ENCODE results near the gene PPIL1. TPM values are rescaled to one million over a fixed set of nuclear protein-coding genes. Genes with fewer than 3 reads are reported as not detected.

PPIL1 gene
- total and polyA plus RNA-seq, 4 donors: 15.8 to 23.9 (median 20.3) TPM

DNA sequence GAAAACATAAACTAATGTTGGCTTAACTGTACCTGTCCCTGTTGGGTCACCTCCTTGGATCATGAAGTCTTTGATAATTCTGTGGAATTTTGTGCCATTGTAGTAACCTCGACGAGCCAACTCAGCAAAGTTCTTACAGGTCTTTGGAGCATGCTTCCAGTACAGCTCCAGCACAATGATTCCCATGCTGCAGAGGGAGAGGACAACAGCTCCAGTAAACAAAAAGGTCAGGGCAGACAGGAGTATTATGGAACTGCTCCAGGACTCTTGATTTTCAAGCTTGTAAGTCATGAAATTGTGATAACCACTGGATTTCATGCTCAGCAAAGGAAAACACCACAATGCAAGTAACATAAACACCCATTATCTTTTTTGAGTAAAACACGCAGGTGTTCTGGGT lies 2.9 kb downstream of the PPIL1 start:
- DNase-seq (ENCODE audit: low spot score): no peak
- 61% methylated on average over 3 of the region's 3 CpGs for WGBS
- Histone ChIP-seq H3K4me1 (ENCODE audit: control insufficient read depth in 4 of 4, insufficient read depth in 4 of 4, low read length in 3 of 4) (peaks cover 3 to 21% (median 12%) of the 10 kb centered on the region in 4 donors), H3K4me3 (ENCODE audit: low read depth in 1 of 3, low read length in 3 of 3) (no peak overlapping the region), H3K27ac (ENCODE audit: low read depth in 1 of 2, low read length in 2 of 2) (peak overlapping the region in 1 of 2 donors; percentile 4), H3K36me3 (ENCODE audit: control insufficient read depth in 4 of 4, insufficient read depth in 3 of 4, low read depth in 1 of 4, low read length in 3 of 4) (no peaks in the 10 kb centered on the region), H3K9ac (ENCODE audit: low read depth in 1 of 2, low read length in 2 of 2) (no peak overlapping the region), H3K27me3 (ENCODE audit: control insufficient read depth in 4 of 4, insufficient read depth in 4 of 4, low read length in 3 of 4) (no peaks in the 10 kb centered on the region), H3K9me3 (ENCODE audit: control insufficient read depth in 4 of 4, low read length in 3 of 4) (no peaks in the 10 kb centered on the region)
- TF ChIP-seq JUND (IDR thresholded peaks at IDR 0.05) (no peak), RAD21 (IDR thresholded peaks at IDR 0.05) (peak in 1 of 2 donors; percentile 5), FOXA2 (IDR thresholded peaks at IDR 0.05) (no peak), HNF4G (IDR thresholded peaks at IDR 0.05) (no peak), NR2F2 (IDR thresholded peaks at IDR 0.05) (no peak), HNF4A (conservative IDR thresholded peaks at IDR 0.05) (peak in 1 of 2 donors; percentile 7), GABPA (IDR thresholded peaks at IDR 0.05 in 1 of 2, conservative IDR thresholded peaks at IDR 0.05 in 1 of 2) (peak; percentile 17 to 28), TAF1 (conservative IDR thresholded peaks at IDR 0.05) (no peak)
- TF ChIP-seq, protein P1, sequence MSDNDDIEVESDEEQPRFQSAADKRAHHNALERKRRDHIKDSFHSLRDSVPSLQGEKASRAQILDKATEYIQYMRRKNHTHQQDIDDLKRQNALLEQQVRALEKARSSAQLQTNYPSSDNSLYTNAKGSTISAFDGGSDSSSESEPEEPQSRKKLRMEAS (IDR thresholded peaks at IDR 0.05): peak; percentile 51

GRCh38 chr6:36867471-36868224 lies 7.0 kb downstream of the PPIL1 start:
- DNase-seq (ENCODE audit: low spot score): no peak
- Histone ChIP-seq H3K9me3 (ENCODE audit: control insufficient read depth in 4 of 4, low read length in 3 of 4) (no peaks in the 10 kb centered on the region), H3K27me3 (ENCODE audit: control insufficient read depth in 4 of 4, insufficient read depth in 4 of 4, low read length in 3 of 4) (no peaks in the 10 kb centered on the region), H3K27ac (ENCODE audit: low read depth in 1 of 2, low read length in 2 of 2) (no peak overlapping the region), H3K4me1 (ENCODE audit: control insufficient read depth in 4 of 4, insufficient read depth in 4 of 4, low read length in 3 of 4) (peaks cover 0 to 4% (median 3%) of the 10 kb centered on the region in 4 donors), H3K9ac (ENCODE audit: low read depth in 1 of 2, low read length in 2 of 2) (no peak overlapping the region), H3K4me3 (ENCODE audit: low read depth in 1 of 3, low read length in 3 of 3) (no peak overlapping the region), H3K36me3 (ENCODE audit: control insufficient read depth in 4 of 4, insufficient read depth in 3 of 4, low read depth in 1 of 4, low read length in 3 of 4) (peaks cover 0 to 3% (median 0%) of the 10 kb centered on the region in 4 donors)
- no peak for TF ChIP-seq HNF4G (IDR thresholded peaks at IDR 0.05)
- 89% methylated on average over 4 of the region's 4 CpGs for WGBS

DNA sequence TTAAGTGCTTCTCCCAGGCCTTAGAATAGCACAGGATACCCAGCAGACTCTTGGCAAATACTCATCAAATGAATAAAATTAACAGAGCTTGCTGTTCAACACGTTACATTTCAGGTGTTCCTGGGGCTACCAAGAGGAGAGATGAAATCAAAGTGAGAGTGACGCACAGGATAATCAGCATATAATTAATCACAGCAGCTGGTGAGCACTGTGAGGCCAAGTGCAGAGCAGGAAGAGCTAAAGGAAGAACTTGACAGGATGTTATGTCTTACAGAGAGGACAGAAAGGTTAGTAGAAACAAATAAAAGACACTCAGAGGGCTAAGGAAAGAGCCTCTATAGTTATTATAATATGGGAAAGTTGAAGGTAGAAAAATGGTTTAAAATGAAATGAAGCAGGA lies 8.8 kb downstream of the PPIL1 start:
- Histone ChIP-seq H3K36me3 (ENCODE audit: control insufficient read depth in 4 of 4, insufficient read depth in 3 of 4, low read depth in 1 of 4, low read length in 3 of 4) (peaks cover 0 to 4% (median 2%) of the 10 kb centered on the region in 4 donors), H3K4me3 (ENCODE audit: low read depth in 1 of 3, low read length in 3 of 3) (no peak overlapping the region), H3K9me3 (ENCODE audit: control insufficient read depth in 4 of 4, low read length in 3 of 4) (no peaks in the 10 kb centered on the region), H3K27me3 (ENCODE audit: control insufficient read depth in 4 of 4, insufficient read depth in 4 of 4, low read length in 3 of 4) (no peaks in the 10 kb centered on the region), H3K9ac (ENCODE audit: low read depth in 1 of 2, low read length in 2 of 2) (no peak overlapping the region), H3K27ac (ENCODE audit: low read depth in 1 of 2, low read length in 2 of 2) (no peak overlapping the region), H3K4me1 (ENCODE audit: control insufficient read depth in 4 of 4, insufficient read depth in 4 of 4, low read length in 3 of 4) (no peaks in the 10 kb centered on the region)
- TF ChIP-seq HNF4G (IDR thresholded peaks at IDR 0.05): no peak
- TF ChIP-seq FOXA2 (IDR thresholded peaks at IDR 0.05): no peak
- no peak for TF ChIP-seq ATF3 (IDR thresholded peaks at IDR 0.05)
- no peak for TF ChIP-seq CTCF (IDR thresholded peaks at IDR 0.05; ENCODE audit: low read depth, low read length, missing input control)
- TF ChIP-seq TAF1 (conservative IDR thresholded peaks at IDR 0.05): no peak
- no peak for TF ChIP-seq RXRA (IDR thresholded peaks at IDR 0.05)
- TF ChIP-seq JUND (IDR thresholded peaks at IDR 0.05): no peak
- TF ChIP-seq FOXA1 (IDR thresholded peaks at IDR 0.05): no peak
- TF ChIP-seq, protein P2, sequence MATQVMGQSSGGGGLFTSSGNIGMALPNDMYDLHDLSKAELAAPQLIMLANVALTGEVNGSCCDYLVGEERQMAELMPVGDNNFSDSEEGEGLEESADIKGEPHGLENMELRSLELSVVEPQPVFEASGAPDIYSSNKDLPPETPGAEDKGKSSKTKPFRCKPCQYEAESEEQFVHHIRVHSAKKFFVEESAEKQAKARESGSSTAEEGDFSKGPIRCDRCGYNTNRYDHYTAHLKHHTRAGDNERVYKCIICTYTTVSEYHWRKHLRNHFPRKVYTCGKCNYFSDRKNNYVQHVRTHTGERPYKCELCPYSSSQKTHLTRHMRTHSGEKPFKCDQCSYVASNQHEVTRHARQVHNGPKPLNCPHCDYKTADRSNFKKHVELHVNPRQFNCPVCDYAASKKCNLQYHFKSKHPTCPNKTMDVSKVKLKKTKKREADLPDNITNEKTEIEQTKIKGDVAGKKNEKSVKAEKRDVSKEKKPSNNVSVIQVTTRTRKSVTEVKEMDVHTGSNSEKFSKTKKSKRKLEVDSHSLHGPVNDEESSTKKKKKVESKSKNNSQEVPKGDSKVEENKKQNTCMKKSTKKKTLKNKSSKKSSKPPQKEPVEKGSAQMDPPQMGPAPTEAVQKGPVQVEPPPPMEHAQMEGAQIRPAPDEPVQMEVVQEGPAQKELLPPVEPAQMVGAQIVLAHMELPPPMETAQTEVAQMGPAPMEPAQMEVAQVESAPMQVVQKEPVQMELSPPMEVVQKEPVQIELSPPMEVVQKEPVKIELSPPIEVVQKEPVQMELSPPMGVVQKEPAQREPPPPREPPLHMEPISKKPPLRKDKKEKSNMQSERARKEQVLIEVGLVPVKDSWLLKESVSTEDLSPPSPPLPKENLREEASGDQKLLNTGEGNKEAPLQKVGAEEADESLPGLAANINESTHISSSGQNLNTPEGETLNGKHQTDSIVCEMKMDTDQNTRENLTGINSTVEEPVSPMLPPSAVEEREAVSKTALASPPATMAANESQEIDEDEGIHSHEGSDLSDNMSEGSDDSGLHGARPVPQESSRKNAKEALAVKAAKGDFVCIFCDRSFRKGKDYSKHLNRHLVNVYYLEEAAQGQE (IDR thresholded peaks at IDR 0.05): no peak
- WGBS: 85% methylated on average over 2 of the region's 2 CpGs
- DNase-seq (ENCODE audit: low spot score): no peak

Data from liver (tissue), 9 donors.